PC-9 (cell line): ENCODE data around the gene MDH1.

Source experiments
- CTCF ChIP-seq: fragments of 200-600 bp; sonication (generic); conservative IDR thresholded peaks from 2 replicates; pipeline ENCODE4 v1.6.1; 2017; ENCODE audit warnings: mixed run types, antibody characterized with exemption, mild to moderate bottlenecking, moderate library complexity
- EZH2 ChIP-seq: fragments of 200-600 bp; sonication (generic); IDR thresholded peaks from 2 replicates; pipeline ENCODE4 v1.8.0; 2017; ENCODE audit warnings: antibody characterized with exemption, low read depth

- TF ChIP-seq EZH2 (no peak), CTCF (no peak)
These were observed 50.6 kb downstream of the MDH1 start for GRCh38 chr2:63639344-63639743.
